HFFc6 (cell line): ENCODE measurements around the gene NATD1. TPM values are rescaled to one million over a fixed set of nuclear protein-coding genes. Genes with fewer than 3 reads are reported as not detected.

Experiments
- DNase-seq: peaks from one replicate; pipeline ENCODE4 v3.0.0-alpha.2; 2018
- H3K27ac Mint-ChIP-seq: 2 replicates; pipeline ENCODE4 v1.8.0; 2020; ENCODE audit warnings: mild to moderate bottlenecking, mixed read lengths
- H3K27me3 Mint-ChIP-seq: 2 replicates; pipeline ENCODE4 v1.8.0; 2021; ENCODE audit warnings: mild to moderate bottlenecking, moderate library complexity, mixed read lengths; ENCODE audit not compliant: insufficient read depth
- H3K36me3 Mint-ChIP-seq: 2 replicates; pipeline ENCODE4 v1.8.0; 2021; ENCODE audit warnings: low read depth, mixed read lengths
- H3K4me1 Mint-ChIP-seq: 2 replicates; pipeline ENCODE4 v1.8.0; 2020; ENCODE audit warnings: low read depth, mixed read lengths
- H3K4me3 Mint-ChIP-seq: 2 replicates; pipeline ENCODE4 v1.8.0; 2020; ENCODE audit warnings: mild to moderate bottlenecking, moderate library complexity, mixed read lengths
- H3K9me3 Mint-ChIP-seq: 2 replicates; pipeline ENCODE4 v1.8.0; 2020; ENCODE audit warnings: mild to moderate bottlenecking, mixed read lengths
- CTCF ChIP-seq: fragments of 200-600 bp; sonication (generic); IDR thresholded peaks from 2 replicates; pipeline ENCODE4 v1.5.0; 2021; ENCODE audit warnings: antibody characterized with exemption, mild to moderate bottlenecking
- total RNA-seq, 6 experiments: library from RNA; stranded (reverse); fragmentation: NEBNext Ultra II Directional; extraction: Animal tissue kit (Norgen Biotek cat#: 25700); gene quantifications; 2 replicates in 1 of 6; 3 replicates in 5 of 6; pipeline ENCODE4 v1.2.3, GENCODE V29; 2021

NATD1 gene
- total RNA-seq, 6 experiments from 2014 or later = 3.7 to 7.9 (median 4.1) TPM

GRCh38 chr17:21199311-21199710, 53.9 kb downstream of the NATD1 start:
- Mint-ChIP-seq H3K27ac (peak overlapping the region; percentile 82), H3K27me3 (no peaks in the 10 kb centered on the region; the same call in none of the 2 replicates), H3K4me3 (peak overlapping the region; percentile 9; the same call in 1 of the 2 replicates), H3K36me3 (peaks cover 33% of the 10 kb centered on the region), H3K4me1 (peaks cover 43% of the 10 kb centered on the region), H3K9me3 (no peaks in the 10 kb centered on the region)
- peak; percentile 97 for DNase-seq
- no peak for TF ChIP-seq CTCF

- no peaks in the 10 kb centered on the region for H3K9me3 Mint-ChIP-seq
- no peak overlapping the region for H3K4me3 Mint-ChIP-seq
- H3K4me1 Mint-ChIP-seq = peaks cover 47% of the 10 kb centered on the region
- DNase-seq = no peak
- H3K27me3 Mint-ChIP-seq = no peaks in the 10 kb centered on the region; the same call in none of the 2 replicates
- H3K27ac Mint-ChIP-seq = peak overlapping the region; percentile 82; the same call in 1 of the 2 replicates
- peaks cover 37% of the 10 kb centered on the region for H3K36me3 Mint-ChIP-seq
- no peak for TF ChIP-seq CTCF
Observed at GRCh38 chr17:21198411-21198810, 54.8 kb downstream of the NATD1 start.

GRCh38 chr17:21196126-21196525, 57.1 kb downstream of the NATD1 start:
- no peak overlapping the region for H3K27ac Mint-ChIP-seq
- TF ChIP-seq CTCF = no peak
- no peaks in the 10 kb centered on the region; the same call in none of the 2 replicates for H3K27me3 Mint-ChIP-seq
- H3K4me1 Mint-ChIP-seq = peaks cover 41% of the 10 kb centered on the region
- no peak for DNase-seq
- peaks cover 36% of the 10 kb centered on the region for H3K36me3 Mint-ChIP-seq
- H3K4me3 Mint-ChIP-seq = no peak overlapping the region
- H3K9me3 Mint-ChIP-seq = no peaks in the 10 kb centered on the region

GRCh38 chr17:21194703-21195102, 58.5 kb downstream of the NATD1 start:
- TF ChIP-seq CTCF = no peak
- H3K27ac Mint-ChIP-seq = peak overlapping the region; percentile 5; the same call in 1 of the 2 replicates
- peaks cover 27% of the 10 kb centered on the region for H3K4me1 Mint-ChIP-seq
- H3K27me3 Mint-ChIP-seq = no peaks in the 10 kb centered on the region; the same call in none of the 2 replicates
- no peaks in the 10 kb centered on the region for H3K9me3 Mint-ChIP-seq
- no peak for DNase-seq
- peaks cover 43% of the 10 kb centered on the region for H3K36me3 Mint-ChIP-seq
- H3K4me3 Mint-ChIP-seq = no peak overlapping the region; the same call in 1 of the 2 replicates

- no peak for DNase-seq
- Mint-ChIP-seq H3K27ac (peak overlapping the region; percentile 5; the same call in 1 of the 2 replicates), H3K4me1 (peaks cover 22% of the 10 kb centered on the region), H3K27me3 (no peaks in the 10 kb centered on the region; the same call in none of the 2 replicates), H3K9me3 (no peaks in the 10 kb centered on the region), H3K36me3 (peaks cover 43% of the 10 kb centered on the region), H3K4me3 (no peak overlapping the region; the same call in 1 of the 2 replicates)
- no peak for TF ChIP-seq CTCF
Observed at GRCh38 chr17:21194226-21194625, 59.0 kb downstream of the NATD1 start.
